ACC112 (cell line): ENCODE results near the gene CEACAM1.
"Not testable (repeated sequence)": the region's sequence is repeated elsewhere in the genome, so short reads cannot be mapped to it uniquely, and the experiment has no call there.

Source experiments
- H2AFZ ChIP-seq: fragments of 200-600 bp; sonication (generic); one replicate; pipeline ENCODE4 v1.6.0; 2017; ENCODE audit warnings: antibody characterized with exemption, low read length; ENCODE audit not compliant: unreplicated experiment
- H3K27ac ChIP-seq: fragments of 200-600 bp; sonication (generic); 2 replicates; pipeline ENCODE4 v1.5.1; 2014; ENCODE audit warnings: low read depth, mild to moderate bottlenecking, antibody characterized with exemption, low read length, moderate library complexity
- H3K27me3 ChIP-seq: fragments of 200-600 bp; sonication (generic); 2 replicates; pipeline ENCODE4 v1.6.1; 2014; ENCODE audit warnings: mild to moderate bottlenecking, antibody characterized with exemption, low read length, moderate library complexity, mixed read lengths; ENCODE audit not compliant: insufficient read depth
- H3K36me3 ChIP-seq: fragments of 200-600 bp; sonication (generic); 2 replicates; pipeline ENCODE4 v1.6.1; 2016; ENCODE audit warnings: mild to moderate bottlenecking, antibody characterized with exemption, low read length, moderate library complexity, mixed read lengths; ENCODE audit not compliant: insufficient read depth
- H3K4me1 ChIP-seq: fragments of 200-600 bp; sonication (generic); one replicate; pipeline ENCODE4 v1.6.1; 2016; ENCODE audit warnings: low read length, mixed read lengths; ENCODE audit not compliant: insufficient read depth, unreplicated experiment, control insufficient read depth
- H3K4me3 ChIP-seq: fragments of 200-600 bp; sonication (generic); 2 replicates; pipeline ENCODE4 v1.5.1; 2014; ENCODE audit warnings: mild to moderate bottlenecking, low read depth, low read length
- H3K79me2 ChIP-seq: fragments of 200-600 bp; sonication (generic); one replicate; pipeline ENCODE4 v1.6.0; 2016; ENCODE audit warnings: low read length; ENCODE audit not compliant: control insufficient read depth, unreplicated experiment, insufficient read depth

The CEACAM1 gene

GRCh38 chr19:42560731-42561130 lies 32.5 kb upstream of the CEACAM1 start:
- Histone ChIP-seq H3K4me3 (no peak overlapping the region), H3K36me3 (no peaks in the 10 kb centered on the region), H2AFZ (no peak overlapping the region), H3K27ac (no peak overlapping the region), H3K79me2 (no peaks in the 10 kb centered on the region), H3K27me3 (peaks cover 37% of the 10 kb centered on the region), H3K4me1 (no peaks in the 10 kb centered on the region)

DNA sequence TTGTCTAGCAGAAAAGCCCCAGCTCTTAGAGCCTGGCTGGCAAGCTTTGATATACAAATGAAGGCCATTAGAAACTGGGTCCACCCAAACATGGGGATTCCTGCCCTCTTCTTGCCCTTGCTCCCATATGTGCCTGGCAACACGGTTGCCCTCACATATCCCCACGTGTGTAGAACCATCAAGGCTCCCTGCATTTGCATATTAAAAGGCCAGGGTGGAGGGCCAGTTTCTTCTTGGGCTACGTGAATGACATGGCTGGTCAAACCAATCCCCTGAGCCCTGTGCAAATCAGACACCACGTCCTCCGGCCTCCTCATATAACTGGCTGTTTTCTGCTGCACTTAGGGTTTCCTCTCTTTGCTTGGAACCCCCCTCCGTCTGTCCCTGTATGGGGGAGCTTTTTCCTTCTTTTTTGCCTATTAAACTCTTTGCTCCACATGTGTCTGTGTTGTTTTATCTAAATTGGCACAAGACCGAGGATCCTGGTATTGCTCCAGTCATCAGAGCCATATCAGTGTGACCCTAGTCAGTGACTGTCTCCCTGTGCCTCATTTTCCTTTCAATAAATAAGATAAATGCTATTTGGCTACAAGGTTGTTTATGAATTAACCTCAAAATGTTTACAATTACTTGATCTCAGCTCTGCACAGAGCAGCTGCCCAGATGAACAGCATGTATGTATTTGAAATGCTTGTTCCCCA lies 30.3 kb upstream of the CEACAM1 start:
- no peak overlapping the region for H3K4me3 ChIP-seq
- H3K4me1 ChIP-seq: no peaks in the 10 kb centered on the region
- H3K79me2 ChIP-seq: no peaks in the 10 kb centered on the region
- H3K27me3 ChIP-seq: peaks cover 41% of the 10 kb centered on the region
- no peak overlapping the region for H2AFZ ChIP-seq
- no peak overlapping the region for H3K27ac ChIP-seq
- no peaks in the 10 kb centered on the region for H3K36me3 ChIP-seq

GRCh38 chr19:42557386-42557871 lies 29.1 kb upstream of the CEACAM1 start:
- not testable (repeated sequence) for H3K27ac ChIP-seq, H2AFZ ChIP-seq, H3K4me3 ChIP-seq, H3K79me2 ChIP-seq, H3K36me3 ChIP-seq, H3K4me1 ChIP-seq
- peaks cover 42% of the 10 kb centered on the region for H3K27me3 ChIP-seq

DNA sequence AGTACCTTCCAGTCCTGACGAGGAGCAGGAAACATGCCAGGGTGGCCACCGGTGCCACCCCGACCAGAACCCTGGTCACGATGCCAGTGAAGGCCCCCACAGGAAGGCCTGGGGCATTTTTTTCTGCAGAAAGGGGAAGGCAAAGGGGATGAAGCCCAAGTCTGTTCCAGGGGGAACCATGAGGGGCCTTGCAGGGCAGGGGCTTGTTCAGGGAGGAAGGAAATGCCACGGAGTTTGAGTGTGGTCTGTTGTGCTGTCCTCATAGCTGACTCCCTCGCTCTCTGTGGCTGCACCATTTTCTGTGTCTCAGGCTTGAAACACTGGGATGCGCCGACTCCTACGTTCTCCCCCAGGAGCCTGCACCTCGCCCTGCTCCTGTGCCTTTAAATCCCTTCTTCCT lies 27.5 kb upstream of the CEACAM1 start:
- Histone ChIP-seq H3K27me3 (peaks cover 39% of the 10 kb centered on the region), H3K27ac (no peak overlapping the region), H3K4me3 (no peak overlapping the region), H2AFZ (no peak overlapping the region), H3K4me1 (peaks cover 5% of the 10 kb centered on the region), H3K79me2 (no peaks in the 10 kb centered on the region), H3K36me3 (no peaks in the 10 kb centered on the region)

DNA sequence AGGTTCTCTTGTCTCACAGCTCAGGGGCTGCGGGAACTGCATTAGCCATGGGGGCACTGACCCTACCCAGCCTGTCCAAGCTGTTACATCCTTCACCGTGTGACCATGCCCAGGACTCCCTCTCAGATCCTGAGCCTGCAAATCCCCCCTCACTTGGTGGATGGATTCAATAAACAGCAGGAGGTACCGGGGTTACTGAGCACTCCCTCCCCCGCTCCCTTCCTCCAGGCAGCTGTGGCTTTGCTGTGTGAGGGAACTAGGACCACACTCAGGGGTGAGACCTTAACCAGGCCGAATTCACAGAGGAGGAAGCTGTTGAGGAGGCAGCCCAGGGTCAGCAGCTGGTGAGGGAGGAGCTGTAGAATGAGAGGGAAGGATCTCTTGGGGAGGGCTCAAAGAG lies 27.0 kb upstream of the CEACAM1 start:
- no peak overlapping the region for H2AFZ ChIP-seq
- H3K27ac ChIP-seq: no peak overlapping the region
- H3K79me2 ChIP-seq: no peaks in the 10 kb centered on the region
- peaks cover 34% of the 10 kb centered on the region for H3K27me3 ChIP-seq
- no peak overlapping the region for H3K4me3 ChIP-seq
- no peaks in the 10 kb centered on the region for H3K36me3 ChIP-seq
- H3K4me1 ChIP-seq: peaks cover 5% of the 10 kb centered on the region

DNA sequence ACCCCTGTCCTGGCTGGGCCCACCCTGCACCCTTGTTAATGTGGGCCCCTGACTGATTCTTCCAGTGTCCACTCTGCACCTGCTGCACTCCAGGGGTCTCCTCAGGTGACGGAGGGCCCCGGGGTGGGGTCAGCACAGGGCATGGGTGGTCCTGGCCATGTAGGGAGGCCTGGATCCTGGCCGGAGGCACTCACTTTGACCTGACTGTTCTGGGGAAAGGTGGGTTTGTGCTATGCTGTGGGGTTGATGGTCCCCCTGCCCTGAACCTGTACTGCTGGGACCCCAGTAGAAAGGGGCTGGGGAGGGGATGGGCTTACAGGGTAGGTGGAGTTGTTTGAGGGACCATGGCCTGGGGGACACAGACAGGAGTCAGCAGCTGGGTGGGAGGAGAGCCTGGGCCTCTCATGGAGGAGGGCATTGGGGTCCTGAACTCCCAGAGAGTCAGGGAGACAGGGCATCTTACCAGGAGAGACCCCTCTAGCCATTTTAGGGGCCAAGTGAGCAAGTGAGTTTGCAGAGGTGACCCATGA lies 25.8 kb upstream of the CEACAM1 start:
- H3K27me3 ChIP-seq: peaks cover 26% of the 10 kb centered on the region
- peaks cover 5% of the 10 kb centered on the region for H3K4me1 ChIP-seq
- H3K27ac ChIP-seq: no peak overlapping the region
- no peak overlapping the region for H3K4me3 ChIP-seq
- H2AFZ ChIP-seq: no peak overlapping the region
- H3K36me3 ChIP-seq: no peaks in the 10 kb centered on the region
- H3K79me2 ChIP-seq: no peaks in the 10 kb centered on the region

GRCh38 chr19:42553292-42554045 lies 25.2 kb upstream of the CEACAM1 start:
- no peak overlapping the region for H3K27ac ChIP-seq
- H3K27me3 ChIP-seq: peaks cover 21% of the 10 kb centered on the region
- no peak overlapping the region for H3K4me3 ChIP-seq
- peaks cover 5% of the 10 kb centered on the region for H3K4me1 ChIP-seq
- no peaks in the 10 kb centered on the region for H3K79me2 ChIP-seq
- H3K36me3 ChIP-seq: no peaks in the 10 kb centered on the region
- H2AFZ ChIP-seq: no peak overlapping the region

DNA sequence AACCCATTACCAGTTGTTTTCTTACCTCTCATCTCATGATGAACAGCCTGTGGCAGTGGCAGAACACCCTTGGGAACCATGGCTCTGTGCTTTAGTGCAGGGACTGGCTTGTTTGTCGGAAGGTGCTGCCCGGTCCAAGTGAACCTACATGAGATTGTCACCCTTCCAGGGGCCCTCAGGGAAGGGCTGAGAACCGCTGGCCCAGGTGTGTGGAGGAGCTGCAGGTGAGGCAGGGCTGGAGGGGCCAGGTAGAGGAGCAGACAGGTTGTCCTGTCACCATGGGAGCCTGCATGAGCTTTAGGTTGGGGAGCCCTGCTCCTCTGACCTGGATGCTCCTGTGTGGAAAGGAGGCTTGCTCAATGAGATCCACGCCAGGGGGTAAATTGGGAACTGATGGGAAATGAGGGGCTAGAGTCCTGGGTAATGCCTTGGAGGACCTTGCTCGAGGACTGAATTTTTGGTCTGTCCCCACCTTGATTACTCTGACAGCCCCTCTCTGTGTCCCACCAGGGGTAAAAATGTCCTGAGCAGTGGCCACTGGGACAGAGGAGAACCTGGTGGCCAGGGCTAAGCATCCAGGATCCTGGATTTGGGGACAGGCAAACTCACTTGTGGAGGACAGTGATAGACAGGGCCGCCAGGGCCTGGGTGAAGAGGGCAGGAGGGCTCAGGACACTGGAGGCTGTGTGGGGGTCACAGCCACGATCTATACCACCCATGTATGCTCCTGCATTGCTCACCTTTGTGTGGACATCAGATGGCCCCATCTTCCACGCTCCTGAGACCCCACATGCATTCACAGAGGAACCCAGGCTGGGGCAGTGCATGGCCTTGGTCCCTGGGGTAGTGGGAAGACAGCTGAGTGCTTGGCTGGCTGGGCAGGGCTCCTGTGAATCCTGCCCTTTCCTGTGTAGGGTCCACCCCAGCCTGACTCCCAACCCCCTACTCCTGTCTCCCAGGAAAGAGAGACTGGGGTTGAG lies 24.1 kb upstream of the CEACAM1 start:
- H3K27ac ChIP-seq: no peak overlapping the region

GRCh38 chr19:42550521-42550920 lies 22.2 kb upstream of the CEACAM1 start:
- not testable (repeated sequence) for H2AFZ ChIP-seq, H3K27ac ChIP-seq, H3K79me2 ChIP-seq, H3K4me1 ChIP-seq, H3K4me3 ChIP-seq, H3K36me3 ChIP-seq
- peaks cover 13% of the 10 kb centered on the region for H3K27me3 ChIP-seq

More for the DNA sequence above, 24.1 kb upstream of the CEACAM1 start:
- Histone ChIP-seq H3K36me3 (no peaks in the 10 kb centered on the region), H2AFZ (no peak overlapping the region), H3K27me3 (peaks cover 16% of the 10 kb centered on the region), H3K4me3 (no peak overlapping the region), H3K79me2 (no peaks in the 10 kb centered on the region), H3K4me1 (peaks cover 5% of the 10 kb centered on the region)

GRCh38 chr19:42549067-42549466 lies 20.8 kb upstream of the CEACAM1 start:
- not testable (repeated sequence) for H3K36me3 ChIP-seq, H2AFZ ChIP-seq, H3K27ac ChIP-seq, H3K79me2 ChIP-seq, H3K4me3 ChIP-seq, H3K4me1 ChIP-seq
- H3K27me3 ChIP-seq: peaks cover 11% of the 10 kb centered on the region; the same call in 1 of the 2 replicates
